Activated CD4-positive, alpha-beta T cell treated with anti-CD3 and anti-CD28 coated beads, Interleukin-2, Interleukin-6, amounts not matched to agents 100 ng/mL and 50 ng/mL, durations not matched to agents 16 hours and 8 hours (primary cell): Measurements from ENCODE around the gene PBX3.

Source experiments
- DNase-seq: peaks from one replicate; pipeline ENCODE4 v3.0.0-alpha.2; 2020

PBX3 gene

GRCh38 chr9:125985142-125985997 is 238.2 kb downstream of the PBX3 start:
- no peak for DNase-seq

GRCh38 chr9:125985998-125986655 is 239.0 kb downstream of the PBX3 start:
- DNase-seq = no peak

GRCh38 chr9:125986966-125987365 is 239.8 kb downstream of the PBX3 start:
- DNase-seq = no peak

GRCh38 chr9:125987420-125987819 is 240.2 kb downstream of the PBX3 start:
- no peak for DNase-seq

- no peak for DNase-seq
Measured at GRCh38 chr9:125988479-125989050, 241.4 kb downstream of the PBX3 start.

GRCh38 chr9:125989090-125989501 is 241.9 kb downstream of the PBX3 start:
- no peak for DNase-seq

- DNase-seq = no peak
Measured at GRCh38 chr9:125989524-125990180, 242.5 kb downstream of the PBX3 start.

- DNase-seq = no peak
Measured at GRCh38 chr9:125990186-125990792, 243.1 kb downstream of the PBX3 start.

GRCh38 chr9:125990793-125991220 is 243.6 kb downstream of the PBX3 start:
- DNase-seq = no peak

GRCh38 chr9:125991886-125992529 is 244.8 kb downstream of the PBX3 start:
- DNase-seq = no peak

- no peak for DNase-seq
Measured at GRCh38 chr9:125992557-125992956, 245.4 kb downstream of the PBX3 start.

- no peak for DNase-seq
Measured at GRCh38 chr9:125993466-125993865, 246.3 kb downstream of the PBX3 start.

GRCh38 chr9:125994066-125994943 is 247.1 kb downstream of the PBX3 start:
- DNase-seq = no peak

GRCh38 chr9:125995006-125995405 is 247.8 kb downstream of the PBX3 start:
- no peak for DNase-seq

GRCh38 chr9:125995706-125996105 is 248.5 kb downstream of the PBX3 start:
- DNase-seq = no peak

GRCh38 chr9:125996791-125997190 is 249.6 kb downstream of the PBX3 start:
- no peak for DNase-seq

- DNase-seq = no peak
Measured at GRCh38 chr9:125997196-125997823, 250.1 kb downstream of the PBX3 start.

- DNase-seq = no peak
Measured at GRCh38 chr9:125998837-125999503, 251.8 kb downstream of the PBX3 start.

- DNase-seq = no peak
Measured at GRCh38 chr9:125999504-125999881, 252.3 kb downstream of the PBX3 start.

- DNase-seq = no peak
Measured at GRCh38 chr9:126000256-126000655, 253.1 kb downstream of the PBX3 start.
